Mucosa of rectum (tissue), 2 donors: ENCODE data around the gene ABTB2.
"Not testable (repeated sequence)": the region's sequence is repeated elsewhere in the genome, so short reads cannot be mapped to it uniquely, and the experiment has no call there.

Source experiments
- H3K27ac ChIP-seq, 2 donors: one replicate each; pipeline ENCODE4 v1.7.0; 2013; ENCODE audit warnings: inconsistent platforms in 2 of 2, low read depth in 2 of 2, low read length in 2 of 2
- H3K27me3 ChIP-seq, 2 donors: one replicate each; pipeline ENCODE4 v1.7.0; 2013; ENCODE audit warnings: low read length in 2 of 2; ENCODE audit not compliant: control insufficient read depth in 2 of 2, insufficient read depth in 2 of 2
- H3K36me3 ChIP-seq, 2 donors: one replicate each; pipeline ENCODE4 v1.7.0; 2013; ENCODE audit warnings: low read length in 2 of 2; ENCODE audit not compliant: control insufficient read depth in 2 of 2, insufficient read depth in 2 of 2
- H3K4me1 ChIP-seq, 2 donors: one replicate each; pipeline ENCODE4 v1.7.0; 2013; ENCODE audit warnings: low read length in 2 of 2, mild to moderate bottlenecking in 1 of 2; ENCODE audit not compliant: control insufficient read depth in 2 of 2, insufficient read depth in 2 of 2
- H3K4me3 ChIP-seq, 2 donors: one replicate each; pipeline ENCODE4 v1.7.0; 2013; ENCODE audit warnings: low read length in 2 of 2
- H3K9ac ChIP-seq, 2 donors: one replicate each; pipeline ENCODE4 v1.7.0; 2013; ENCODE audit warnings: low read length in 2 of 2, low read depth in 1 of 2, mild to moderate bottlenecking in 1 of 2
- H3K9me3 ChIP-seq, 2 donors: one replicate each; pipeline ENCODE4 v1.7.0; 2013; ENCODE audit warnings: low read length in 2 of 2; ENCODE audit not compliant: control insufficient read depth in 2 of 2
- donor health status: healthy.
- donor health status: Normal muscosa, but diverticular disease.

The ABTB2 gene

DNA sequence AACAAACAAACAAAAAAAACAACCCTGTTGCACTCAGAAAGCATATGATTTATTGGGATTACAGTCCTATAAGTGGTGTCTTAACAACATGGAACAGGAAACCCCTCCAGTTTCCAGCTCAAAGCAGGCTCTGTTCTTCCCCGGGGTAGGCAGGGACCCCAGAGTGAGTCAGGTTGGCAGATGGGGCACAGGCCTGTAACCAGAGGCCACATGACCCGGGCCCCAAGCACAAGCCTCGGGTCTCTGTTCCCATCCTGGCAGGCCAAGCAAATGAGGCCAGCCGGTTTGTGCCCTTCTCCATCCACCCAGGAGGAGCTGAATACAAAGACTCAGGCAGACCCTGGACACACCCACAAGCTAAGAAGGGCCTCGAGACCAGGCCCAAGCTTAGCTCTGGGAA, 176.6 kb downstream of the ABTB2 start:
- Histone ChIP-seq H3K4me3 (no peak overlapping the region), H3K4me1 (no peaks in the 10 kb centered on the region), H3K27ac (no peak overlapping the region), H3K36me3 (no peaks in the 10 kb centered on the region), H3K9ac (no peak overlapping the region), H3K27me3 (no peaks in the 10 kb centered on the region), H3K9me3 (no peaks in the 10 kb centered on the region)

DNA sequence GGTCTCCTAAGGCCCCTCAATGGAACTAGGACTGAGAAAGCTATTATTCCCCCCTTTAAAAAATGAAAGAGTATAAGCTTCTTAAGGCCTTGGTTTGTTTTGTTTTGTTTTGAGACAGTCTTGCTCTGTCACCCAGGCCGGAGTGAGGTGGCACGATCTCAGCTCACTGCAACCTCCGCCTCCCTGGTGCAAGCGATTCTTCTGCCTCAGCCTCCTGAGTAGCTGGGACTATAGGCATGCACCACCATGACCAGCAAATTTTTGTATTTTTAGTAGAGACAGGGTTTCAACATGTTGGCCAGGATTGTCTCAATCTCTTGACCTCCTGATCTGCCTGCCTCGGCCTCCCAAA, 177.0 kb downstream of the ABTB2 start:
- H3K4me3 ChIP-seq, H3K27me3 ChIP-seq, H3K9me3 ChIP-seq, H3K9ac ChIP-seq, H3K4me1 ChIP-seq, H3K27ac ChIP-seq, H3K36me3 ChIP-seq: not testable (repeated sequence)

DNA sequence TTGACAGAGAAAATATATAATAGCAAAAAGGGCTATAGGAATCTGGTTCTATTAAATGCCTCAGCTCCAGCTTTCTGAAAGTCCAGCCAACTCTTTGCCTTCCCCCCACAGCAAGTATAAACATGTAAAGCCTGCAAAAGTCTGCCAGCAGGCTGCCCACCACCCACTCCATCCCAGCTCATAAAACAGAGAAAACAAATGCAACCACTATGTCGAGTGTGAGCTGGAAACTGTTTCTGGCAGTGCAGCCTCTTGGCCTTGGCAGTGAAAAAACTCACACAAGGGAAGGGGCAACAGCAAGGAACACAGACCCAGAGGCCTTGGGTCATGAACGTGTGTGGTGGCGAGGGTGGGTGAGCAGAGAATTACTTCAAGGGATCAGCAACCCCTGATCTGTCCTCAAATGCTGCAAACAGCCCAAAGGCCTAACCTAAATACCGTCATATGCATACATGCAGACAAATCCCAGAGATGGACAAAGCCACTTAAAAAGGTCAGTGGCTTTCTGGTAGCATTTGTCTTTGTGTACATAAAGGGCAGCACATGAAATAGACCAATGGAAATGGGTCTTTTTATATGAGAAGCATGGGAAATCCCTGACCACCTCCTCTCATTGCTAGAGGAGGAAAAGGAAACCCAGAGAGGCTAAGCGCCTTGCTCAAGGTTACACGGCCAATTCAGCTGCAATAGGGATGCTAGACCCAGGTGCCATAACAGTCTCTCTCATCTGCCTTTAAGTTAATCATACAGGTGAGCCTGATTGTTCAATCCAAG, 177.6 kb downstream of the ABTB2 start:
- H3K9me3 ChIP-seq, result no peaks in the 10 kb centered on the region
- H3K27ac ChIP-seq, result no peak overlapping the region
- no peaks in the 10 kb centered on the region for H3K36me3 ChIP-seq
- no peaks in the 10 kb centered on the region for H3K27me3 ChIP-seq
- no peaks in the 10 kb centered on the region for H3K4me1 ChIP-seq
- no peak overlapping the region for H3K9ac ChIP-seq
- H3K4me3 ChIP-seq, result no peak overlapping the region

DNA sequence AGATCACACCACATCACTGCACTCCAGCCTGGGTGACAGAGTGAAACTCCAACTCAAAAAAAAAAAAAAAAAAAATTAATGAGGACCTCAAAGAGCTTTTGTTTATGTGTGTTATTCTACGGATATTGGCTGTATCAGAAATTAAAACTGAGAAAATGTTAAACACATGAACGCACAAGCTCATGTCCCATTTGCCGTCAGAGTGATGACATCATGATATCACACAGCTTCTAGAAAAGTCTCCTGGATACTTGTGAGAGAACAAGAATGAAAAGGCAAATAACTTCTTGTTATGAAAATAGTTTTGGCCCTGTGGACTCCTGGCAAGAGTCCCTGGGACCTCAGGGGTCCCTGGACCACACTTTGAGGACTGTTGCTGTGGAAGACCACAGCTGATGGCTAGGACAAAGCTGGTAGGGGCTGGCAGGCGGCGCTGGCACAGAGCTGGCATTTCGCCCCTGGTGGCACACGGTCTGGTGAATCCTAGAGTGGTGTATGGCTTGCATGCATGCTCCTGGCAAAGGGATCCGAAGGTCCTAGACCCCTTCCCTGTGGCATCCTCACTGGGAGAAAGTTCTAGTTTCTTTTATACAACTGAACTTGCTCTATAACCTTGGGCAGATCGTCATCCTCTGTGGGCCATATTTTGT, 178.7 kb downstream of the ABTB2 start:
- no peaks in the 10 kb centered on the region for H3K9me3 ChIP-seq
- H3K36me3 ChIP-seq, result no peaks in the 10 kb centered on the region
- no peak overlapping the region for H3K4me3 ChIP-seq
- H3K27ac ChIP-seq, result no peak overlapping the region
- H3K27me3 ChIP-seq, result no peaks in the 10 kb centered on the region
- H3K9ac ChIP-seq, result no peak overlapping the region
- peaks cover 3% of the 10 kb centered on the region in 2 donors for H3K4me1 ChIP-seq

DNA sequence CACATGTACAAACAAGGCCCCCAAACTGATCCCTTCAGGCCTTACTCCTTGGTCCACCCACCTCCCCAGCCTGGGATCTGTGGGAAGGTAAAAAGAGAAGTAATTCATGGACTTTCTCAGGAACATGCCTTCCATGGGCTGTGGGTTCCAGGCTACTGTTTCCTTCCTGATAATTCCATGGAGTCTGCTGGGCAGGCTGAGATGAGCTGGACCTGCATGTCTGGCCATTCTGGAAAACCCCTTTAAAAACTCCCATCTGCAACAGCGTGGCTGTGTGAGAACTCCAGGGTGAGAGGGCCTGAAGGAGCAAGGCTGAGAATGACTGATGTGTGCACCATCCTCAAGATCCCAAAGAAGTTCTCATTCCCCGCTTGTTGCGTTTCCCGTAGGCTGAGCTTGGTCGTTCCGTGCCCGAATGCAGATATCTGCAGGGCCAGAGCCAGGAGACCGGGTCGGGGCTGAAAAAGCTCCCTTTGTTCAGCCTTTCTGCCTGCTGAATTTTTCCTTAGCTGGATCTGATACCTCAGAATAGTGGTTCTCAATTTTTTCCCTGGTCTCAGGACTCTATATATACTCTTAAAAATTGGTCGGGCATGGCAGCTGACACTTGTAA, 179.5 kb downstream of the ABTB2 start:
- Histone ChIP-seq H3K9ac (no peak overlapping the region), H3K27me3 (no peaks in the 10 kb centered on the region), H3K4me1 (peaks cover 3% of the 10 kb centered on the region in 2 donors), H3K9me3 (no peaks in the 10 kb centered on the region), H3K36me3 (no peaks in the 10 kb centered on the region), H3K27ac (no peak overlapping the region), H3K4me3 (no peak overlapping the region)

DNA sequence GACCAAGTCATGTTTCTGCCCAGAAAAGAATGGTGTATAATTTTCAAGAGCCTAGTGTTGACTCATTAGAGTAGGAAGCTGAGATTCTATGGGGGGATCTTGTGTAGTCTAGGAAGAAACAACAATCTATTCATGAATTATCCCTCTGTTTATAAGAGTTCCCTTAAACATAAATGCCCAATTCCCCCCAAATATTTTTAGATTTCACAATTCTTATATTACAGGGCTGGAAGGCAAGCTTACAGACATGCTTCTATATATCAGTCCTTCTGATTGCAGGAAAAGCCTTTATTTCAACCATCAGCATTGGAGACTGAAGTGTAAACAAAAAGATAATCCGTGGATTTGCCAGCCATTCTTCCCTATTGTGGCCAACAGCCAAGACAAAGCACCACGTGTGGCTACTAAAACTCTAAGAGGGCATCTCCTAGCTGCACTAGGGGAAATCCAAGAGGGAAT, 181.0 kb downstream of the ABTB2 start:
- Histone ChIP-seq H3K27ac (no peak overlapping the region), H3K4me3 (no peak overlapping the region), H3K9me3 (no peaks in the 10 kb centered on the region), H3K27me3 (no peaks in the 10 kb centered on the region), H3K4me1 (peaks cover 3% of the 10 kb centered on the region in 2 donors), H3K9ac (no peak overlapping the region), H3K36me3 (no peaks in the 10 kb centered on the region)

DNA sequence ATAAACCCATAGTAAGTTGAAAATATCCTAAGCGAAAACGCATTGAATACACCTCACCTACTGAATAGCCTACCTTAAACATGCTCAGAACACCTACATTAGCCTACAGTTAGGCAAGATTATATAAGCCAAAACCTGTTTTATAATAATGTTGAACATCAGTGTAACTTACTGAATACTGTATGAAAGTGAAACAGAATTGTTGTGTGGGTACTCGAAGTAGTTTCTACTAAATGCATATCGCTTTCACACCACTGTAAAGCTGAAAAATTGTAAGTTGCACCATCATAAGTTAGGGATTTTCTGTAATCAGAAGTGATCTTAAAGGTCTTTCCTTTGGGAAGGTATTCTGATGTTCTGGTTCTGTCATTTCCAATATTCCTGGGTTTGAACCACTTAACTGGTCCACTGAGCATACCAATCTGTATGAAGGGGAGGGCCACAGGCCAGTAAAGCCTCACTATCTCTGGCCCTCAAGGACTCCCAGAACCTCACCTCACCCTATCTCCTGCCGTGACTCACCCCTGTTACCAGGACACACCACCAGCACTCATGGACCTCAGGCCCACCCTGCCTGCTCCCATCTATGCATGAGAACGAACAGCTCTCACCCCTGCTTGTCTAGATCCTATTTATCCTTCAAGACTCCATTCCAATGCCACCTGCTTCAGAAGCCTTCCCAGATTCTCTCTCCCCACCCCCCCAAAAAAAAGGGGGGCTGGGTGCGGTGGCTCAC, 182.4 kb downstream of the ABTB2 start:
- Histone ChIP-seq H3K9ac (no peak overlapping the region), H3K36me3 (no peaks in the 10 kb centered on the region), H3K4me1 (peaks cover 3% of the 10 kb centered on the region in 2 donors), H3K27ac (no peak overlapping the region), H3K4me3 (no peak overlapping the region), H3K27me3 (no peaks in the 10 kb centered on the region), H3K9me3 (no peaks in the 10 kb centered on the region)

DNA sequence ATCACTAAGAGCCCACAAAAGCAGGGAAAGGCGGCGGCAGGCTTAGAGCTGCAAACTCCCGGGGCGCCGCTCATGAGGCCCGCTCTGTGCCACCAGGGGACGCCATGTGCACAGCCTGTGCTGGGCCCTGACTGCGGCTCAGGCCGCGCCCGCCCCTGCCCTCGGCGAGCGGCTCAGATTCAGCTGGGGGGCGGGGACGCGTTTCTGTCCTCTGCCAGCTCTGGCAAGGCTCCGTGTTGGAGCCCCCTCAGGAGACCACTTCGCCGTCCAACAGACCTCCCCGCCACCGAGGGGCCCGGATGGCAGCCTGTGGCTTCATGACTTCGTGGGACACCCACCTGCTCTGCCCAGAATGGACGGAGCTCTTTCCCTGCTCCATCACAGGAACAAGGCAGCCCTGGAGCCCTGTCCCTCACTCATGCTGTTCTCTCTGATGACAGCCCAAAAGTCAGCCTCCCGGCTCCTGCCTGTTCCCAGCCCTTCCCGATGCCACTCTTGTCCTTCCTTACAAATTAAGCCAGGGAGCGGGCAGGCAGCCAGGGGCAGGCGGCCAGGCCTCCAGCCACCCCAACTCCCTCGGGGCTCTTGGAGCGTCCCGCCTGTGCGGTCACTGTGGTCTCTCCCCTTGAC, 183.3 kb downstream of the ABTB2 start:
- Histone ChIP-seq H3K4me3 (peak overlapping the region in 1 of 2 donors; percentile 31), H3K27ac (no peak overlapping the region), H3K36me3 (no peaks in the 10 kb centered on the region), H3K9ac (peak overlapping the region in 1 of 2 donors; percentile 24), H3K9me3 (no peaks in the 10 kb centered on the region), H3K4me1 (peaks cover 3% of the 10 kb centered on the region in 2 donors), H3K27me3 (no peaks in the 10 kb centered on the region)

DNA sequence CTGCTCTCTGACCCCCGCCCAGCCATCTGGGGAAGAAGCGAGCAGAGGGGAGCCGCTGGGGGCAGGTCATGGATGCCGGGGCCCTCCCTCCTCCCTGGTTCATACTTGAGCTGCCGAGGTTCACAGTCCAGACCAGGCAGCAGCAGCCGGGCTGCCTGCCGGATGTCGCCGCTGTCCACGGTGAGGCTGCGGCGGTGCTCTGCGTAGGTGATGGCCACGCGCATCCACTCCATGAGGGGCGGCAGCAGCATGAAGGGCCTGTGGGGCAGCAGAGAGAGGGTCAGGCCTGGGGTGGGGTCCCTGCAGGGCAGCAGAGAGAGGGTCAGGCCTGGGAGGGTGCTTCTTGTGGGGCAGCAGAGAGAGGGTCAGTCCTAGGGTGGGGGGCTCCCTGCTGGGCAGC, 184.8 kb downstream of the ABTB2 start:
- Histone ChIP-seq H3K9ac (no peak overlapping the region), H3K4me1 (peaks cover 3% of the 10 kb centered on the region in 2 donors), H3K27ac (no peak overlapping the region), H3K27me3 (no peaks in the 10 kb centered on the region), H3K9me3 (no peaks in the 10 kb centered on the region), H3K36me3 (no peaks in the 10 kb centered on the region), H3K4me3 (no peak overlapping the region)
